SJCRH30 (cell line): ENCODE data around the gene UBAP2L. TPM values are rescaled to one million over a fixed set of nuclear protein-coding genes. Genes with fewer than 3 reads are reported as not detected.
"Not testable (repeated sequence)": the region's sequence is repeated elsewhere in the genome, so short reads cannot be mapped to it uniquely, and the experiment has no call there.

Source experiments
- DNase-seq, 2 experiments: peaks; one replicate each; pipeline ENCODE4 v3.0.0-alpha.2; 2015 to 2020
- H3K27ac ChIP-seq: fragments of 250-450 bp; sonication (Bioruptor Pico); 2 replicates; pipeline ENCODE4 v1.5.1; 2020; ENCODE audit warnings: mild to moderate bottlenecking, moderate library complexity
- H3K27me3 ChIP-seq: fragments of 250-450 bp; sonication (Bioruptor Pico); 2 replicates; pipeline ENCODE4 v1.5.1; 2020; ENCODE audit warnings: mild to moderate bottlenecking, moderate library complexity
- H3K36me3 ChIP-seq: fragments of 250-450 bp; sonication (Bioruptor Pico); 2 replicates; pipeline ENCODE4 v1.5.1; 2020; ENCODE audit warnings: mild to moderate bottlenecking, moderate library complexity
- H3K4me1 ChIP-seq: fragments of 250-450 bp; sonication (Bioruptor Pico); 2 replicates; pipeline ENCODE4 v1.5.1; 2020; ENCODE audit warnings: mild to moderate bottlenecking, moderate library complexity
- H3K4me3 ChIP-seq: fragments of 250-450 bp; sonication (Bioruptor Pico); 2 replicates; pipeline ENCODE4 v1.5.1; 2020; ENCODE audit warnings: mild to moderate bottlenecking, moderate library complexity
- H3K9me3 ChIP-seq: fragments of 250-450 bp; sonication (Bioruptor Pico); replicated peaks from 2 replicates; pipeline ENCODE4 v1.5.1; 2020; ENCODE audit warnings: mild to moderate bottlenecking, moderate library complexity
- total RNA-seq: library from RNA; depleted of rRNA; stranded (reverse); fragments of >200 nt; shearing (Covaris generic); gene quantifications from 2 replicates; pipeline ENCODE4 v1.2.3, GENCODE V29; 2014; rRNA removed

Gene UBAP2L
- total RNA-seq, 1 experiment from 2014 or later, result 129 TPM

DNA sequence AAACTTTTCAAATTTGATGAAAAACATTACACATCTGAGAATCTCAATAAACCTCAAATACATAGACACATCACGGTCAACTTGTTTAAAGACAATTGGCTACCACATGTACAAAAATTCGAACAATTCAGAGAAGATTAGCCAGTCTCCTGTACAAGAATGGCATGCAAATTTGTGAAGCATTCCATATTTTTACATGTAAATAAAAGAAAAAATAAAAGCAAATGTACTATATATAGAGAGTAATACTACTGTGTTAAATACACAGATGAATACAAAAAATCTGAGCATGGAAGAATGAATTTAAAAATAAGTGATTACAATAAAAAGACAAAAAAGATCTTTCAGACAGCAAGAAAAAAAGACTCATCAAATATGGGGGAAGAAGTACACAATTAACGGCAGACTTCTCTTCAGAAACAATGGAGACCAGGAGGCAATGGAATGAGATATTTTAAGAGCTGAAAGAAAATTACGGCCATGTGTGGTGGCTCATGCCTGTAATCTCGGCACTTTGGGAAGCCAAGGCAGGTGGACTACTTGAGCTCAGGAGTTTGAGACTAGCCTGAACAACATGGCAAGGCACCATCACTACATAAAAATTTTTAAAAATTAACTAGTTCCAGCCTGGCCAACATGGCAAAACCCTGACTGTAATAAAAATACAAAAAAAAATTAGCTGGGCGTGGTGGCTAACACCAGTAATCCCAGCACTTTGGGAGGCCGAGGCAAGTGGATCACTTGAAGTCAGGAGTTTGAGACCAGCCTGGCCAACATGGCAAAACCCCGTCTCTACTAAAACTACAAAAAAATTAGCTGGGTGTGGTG, 74.9 kb downstream of the UBAP2L start:
- Histone ChIP-seq H3K27me3 (no peaks in the 10 kb centered on the region), H3K4me3 (no peak overlapping the region), H3K27ac (no peak overlapping the region), H3K36me3 (no peaks in the 10 kb centered on the region), H3K9me3 (peaks cover 5% of the 10 kb centered on the region), H3K4me1 (no peaks in the 10 kb centered on the region)
- DNase-seq, result no peak

DNA sequence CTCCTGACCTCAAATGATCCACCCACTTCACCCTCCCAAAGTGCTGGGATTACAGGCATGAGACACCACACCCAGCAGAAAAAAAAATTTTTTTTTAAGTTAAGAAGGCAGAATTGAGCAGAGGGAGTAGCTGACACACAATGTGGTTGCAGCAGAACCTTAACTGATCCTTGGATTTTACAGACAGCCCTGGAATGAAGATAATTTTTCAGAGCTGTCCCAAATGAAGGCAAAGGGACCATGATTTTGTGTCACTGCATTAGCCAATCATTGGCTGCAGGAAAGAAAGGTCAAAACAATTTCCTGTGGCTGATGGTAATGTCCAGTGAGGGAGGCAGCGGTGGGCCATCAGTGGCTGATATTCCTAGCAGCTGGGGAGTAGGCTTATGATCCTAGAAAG, 80.8 kb downstream of the UBAP2L start:
- Histone ChIP-seq H3K27ac (no peak overlapping the region), H3K36me3 (no peaks in the 10 kb centered on the region), H3K9me3 (no peaks in the 10 kb centered on the region), H3K27me3 (no peaks in the 10 kb centered on the region), H3K4me1 (no peaks in the 10 kb centered on the region), H3K4me3 (no peak overlapping the region)
- DNase-seq, result no peak

DNA sequence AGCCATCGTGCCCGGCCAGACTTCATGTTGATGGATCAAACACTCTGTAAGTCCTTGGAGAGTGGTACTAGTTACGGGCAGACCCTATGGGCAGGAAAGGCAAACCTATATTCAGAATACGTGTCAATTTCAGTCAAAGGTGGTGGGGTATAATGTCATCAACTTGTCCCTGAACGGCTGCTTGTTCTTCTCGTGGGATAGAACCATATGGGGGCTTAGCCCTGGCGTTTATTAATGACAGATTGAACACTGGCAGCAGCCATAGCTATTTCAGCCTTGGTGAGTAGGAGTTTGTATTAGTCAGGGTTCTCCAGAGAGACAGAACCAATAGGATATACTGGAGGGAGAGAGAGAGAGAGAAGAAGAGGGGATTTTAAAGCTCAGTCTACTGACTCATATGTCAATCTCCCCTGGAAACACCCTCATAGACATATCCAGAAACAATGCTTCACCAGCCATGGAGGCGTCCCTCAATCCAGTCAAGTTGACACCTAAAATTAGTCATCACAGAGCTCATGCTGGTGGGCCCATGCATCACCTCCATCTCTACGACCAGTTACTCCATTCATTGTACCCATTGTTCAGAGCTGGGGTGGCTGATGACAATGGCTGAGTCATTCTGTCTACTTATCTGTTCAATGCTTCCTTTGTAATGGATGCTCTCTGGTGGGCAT, 84.0 kb downstream of the UBAP2L start:
- Histone ChIP-seq H3K4me3 (no peak overlapping the region), H3K9me3 (no peaks in the 10 kb centered on the region), H3K36me3 (no peaks in the 10 kb centered on the region), H3K27ac (no peak overlapping the region), H3K27me3 (no peaks in the 10 kb centered on the region), H3K4me1 (no peaks in the 10 kb centered on the region)
- no peak for DNase-seq

DNA sequence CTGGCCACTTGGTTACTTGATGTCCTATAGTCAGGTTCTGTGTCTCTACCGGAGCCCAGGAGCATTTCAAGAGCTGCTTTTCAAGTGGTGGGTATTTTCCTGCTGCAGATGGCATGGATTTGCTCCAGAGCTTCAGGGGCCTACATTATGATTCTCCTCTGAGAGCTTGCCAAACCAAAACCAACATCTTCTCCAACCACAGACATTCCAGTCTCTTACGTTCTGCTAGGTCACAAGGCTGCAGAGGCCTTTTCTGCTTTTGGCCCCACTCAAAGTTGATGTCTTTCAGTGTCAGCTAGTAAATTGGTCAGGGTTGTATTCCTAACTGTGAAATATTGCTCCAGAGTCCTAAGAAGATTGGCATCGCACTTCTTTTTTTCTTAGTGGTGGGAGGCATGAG, 85.4 kb downstream of the UBAP2L start:
- no peak overlapping the region for H3K4me3 ChIP-seq
- DNase-seq, result no peak
- no peak overlapping the region for H3K27ac ChIP-seq
- H3K27me3 ChIP-seq, result no peaks in the 10 kb centered on the region
- H3K4me1 ChIP-seq, result no peaks in the 10 kb centered on the region
- H3K9me3 ChIP-seq, result no peaks in the 10 kb centered on the region
- H3K36me3 ChIP-seq, result no peaks in the 10 kb centered on the region

DNA sequence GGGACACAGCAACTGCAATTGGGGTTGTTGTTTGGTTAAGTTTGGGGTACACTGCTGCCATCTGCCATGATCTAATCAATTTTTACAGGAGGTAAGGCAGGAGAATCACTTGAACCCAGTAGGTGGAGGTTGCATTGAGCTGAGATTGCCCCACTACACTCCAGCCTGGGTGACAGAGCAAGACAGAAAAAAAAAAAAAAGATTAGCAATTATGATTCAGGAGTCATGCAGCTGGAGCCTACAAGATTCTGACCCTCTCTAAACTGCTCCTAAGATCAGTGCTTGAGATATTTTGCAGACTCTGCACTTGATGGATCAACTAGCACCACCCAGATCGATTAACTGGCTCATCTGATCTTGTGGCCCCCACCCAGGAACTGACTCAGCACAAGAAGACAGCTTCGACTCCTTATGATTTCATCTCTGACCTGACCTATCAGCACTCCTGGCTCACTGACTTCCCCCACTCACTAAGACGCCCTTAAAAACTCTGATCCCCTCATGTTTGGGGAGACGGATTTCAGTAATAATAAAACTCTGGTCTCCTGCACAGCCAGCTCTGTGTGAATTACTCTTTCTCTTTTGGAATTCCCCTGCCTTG, 87.0 kb downstream of the UBAP2L start:
- H3K27ac ChIP-seq, H3K4me1 ChIP-seq, H3K36me3 ChIP-seq, H3K27me3 ChIP-seq, DNase-seq, H3K4me3 ChIP-seq, H3K9me3 ChIP-seq: not testable (repeated sequence)

DNA sequence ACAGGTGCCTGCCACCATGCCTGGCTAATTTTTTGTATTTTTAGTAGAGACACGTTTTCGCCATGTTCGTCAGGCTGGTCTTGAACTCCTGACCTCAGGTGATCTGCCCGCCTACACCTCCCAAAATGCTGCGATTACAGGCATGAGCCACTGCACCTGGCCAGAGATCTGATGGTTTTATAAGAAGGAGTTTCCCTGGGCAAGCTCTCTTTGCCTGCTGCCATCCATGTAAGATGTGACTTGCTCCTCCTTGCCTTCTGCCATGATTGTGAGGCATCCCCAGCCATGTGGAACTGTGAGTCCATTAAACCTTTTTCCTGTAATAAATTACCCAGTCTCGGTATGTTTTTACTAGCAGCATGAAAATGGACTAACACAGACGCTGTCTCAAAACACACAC, 88.4 kb downstream of the UBAP2L start:
- H3K4me3 ChIP-seq, H3K36me3 ChIP-seq, H3K4me1 ChIP-seq, H3K9me3 ChIP-seq, DNase-seq, H3K27me3 ChIP-seq, H3K27ac ChIP-seq: not testable (repeated sequence)

DNA sequence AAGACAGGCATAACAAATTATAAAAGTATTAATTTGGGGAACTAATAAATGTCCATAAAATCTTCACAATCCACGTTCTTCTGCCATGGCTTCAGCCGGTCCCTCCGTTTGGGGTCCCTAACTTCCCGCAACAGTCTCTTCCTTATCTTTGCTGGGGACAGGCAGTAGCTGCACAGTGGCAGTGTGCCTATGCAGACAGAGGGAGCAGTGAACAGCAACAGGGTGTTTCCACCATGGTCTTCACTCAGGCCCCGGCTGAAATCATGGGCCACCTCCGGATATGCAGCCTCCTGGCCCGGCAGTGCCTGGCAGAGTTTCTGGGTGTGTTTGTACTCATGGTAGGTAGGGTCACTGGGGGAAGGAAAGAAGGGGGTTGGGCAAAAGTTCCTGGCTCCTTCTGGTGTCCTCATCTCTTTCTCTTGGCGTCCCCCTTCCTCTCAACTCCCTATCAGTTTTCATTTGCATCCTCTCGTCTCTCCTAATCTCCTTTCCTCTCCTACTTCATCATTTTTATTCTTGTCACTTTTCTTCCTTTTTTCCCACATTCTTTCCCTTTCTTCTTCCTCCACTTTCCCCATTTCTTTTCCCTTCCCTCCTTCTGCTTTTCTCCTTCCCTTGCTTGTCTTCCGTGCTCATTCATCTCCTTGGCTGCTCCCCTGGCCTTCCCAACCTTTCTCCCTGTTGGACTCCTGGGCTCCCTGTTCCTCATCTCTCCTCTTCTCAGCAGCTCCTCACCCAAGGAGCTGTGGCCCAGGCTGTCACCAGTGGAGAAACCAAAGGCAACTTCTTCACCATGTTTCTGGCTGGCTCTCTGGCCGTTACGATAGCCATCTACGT, 91.7 kb downstream of the UBAP2L start:
- not testable (repeated sequence) for H3K27me3 ChIP-seq, H3K9me3 ChIP-seq, H3K36me3 ChIP-seq, H3K4me1 ChIP-seq, H3K4me3 ChIP-seq, DNase-seq, H3K27ac ChIP-seq

DNA sequence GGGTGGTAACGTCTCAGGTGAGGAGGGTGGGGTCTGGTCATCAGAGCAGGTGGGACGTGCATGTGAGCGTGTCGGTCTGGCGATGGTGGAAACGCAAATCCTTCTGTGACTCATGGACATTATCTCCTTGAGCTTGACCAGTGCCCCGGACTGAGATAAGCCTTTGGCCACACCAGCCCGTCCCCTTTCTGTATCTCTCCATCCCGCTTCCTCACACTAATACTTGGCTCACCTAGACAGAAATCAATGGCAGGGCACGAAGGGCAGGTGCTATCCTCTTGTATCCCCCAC, 92.3 kb downstream of the UBAP2L start:
- no peak overlapping the region for H3K27ac ChIP-seq
- no peaks in the 10 kb centered on the region for H3K36me3 ChIP-seq
- DNase-seq, result no peak
- H3K27me3 ChIP-seq, result no peaks in the 10 kb centered on the region
- no peaks in the 10 kb centered on the region for H3K4me1 ChIP-seq
- no peaks in the 10 kb centered on the region; the same call in 1 of the 2 replicates for H3K9me3 ChIP-seq
- H3K4me3 ChIP-seq, result no peak overlapping the region

DNA sequence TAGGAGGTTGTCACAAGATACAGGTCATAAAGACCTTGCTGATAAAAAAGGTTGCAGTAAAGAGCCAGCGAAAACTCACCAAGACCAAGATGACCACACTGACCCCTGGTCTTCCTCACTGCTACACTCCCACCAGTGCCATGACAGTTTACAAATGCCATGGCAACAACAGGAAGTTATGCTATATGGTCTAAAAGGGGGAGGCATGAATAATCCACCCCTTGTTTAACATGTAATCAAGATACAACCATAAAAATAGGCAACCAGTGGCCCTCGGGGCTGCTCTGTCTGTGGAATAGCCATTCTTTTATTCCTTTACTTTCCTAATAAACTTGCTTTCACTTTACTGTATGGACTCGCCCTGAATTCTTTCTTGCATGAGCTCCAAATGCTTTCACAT, 93.5 kb downstream of the UBAP2L start:
- not testable (repeated sequence) for H3K27ac ChIP-seq, H3K9me3 ChIP-seq, H3K27me3 ChIP-seq, H3K4me1 ChIP-seq, DNase-seq, H3K4me3 ChIP-seq, H3K36me3 ChIP-seq

DNA sequence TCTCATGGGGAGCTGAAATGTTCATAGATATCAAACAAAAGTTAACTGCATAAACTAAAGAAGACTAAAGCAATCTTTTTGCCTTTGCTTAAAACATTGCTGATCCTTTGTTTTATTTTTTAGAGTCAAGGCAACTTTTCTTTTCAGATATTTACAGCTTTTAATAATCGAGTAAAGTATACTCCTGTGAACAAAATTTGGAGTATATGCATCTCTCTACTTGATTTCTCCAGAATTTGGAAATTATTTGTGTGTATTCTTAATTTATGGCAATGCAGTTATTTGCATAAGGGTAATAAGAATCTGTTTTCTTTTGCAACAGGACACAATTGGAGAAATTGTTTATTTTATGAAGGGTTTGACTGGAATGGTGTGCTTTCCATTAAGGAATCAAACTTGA, 95.9 kb downstream of the UBAP2L start:
- H3K36me3 ChIP-seq, result no peaks in the 10 kb centered on the region
- H3K27me3 ChIP-seq, result no peaks in the 10 kb centered on the region
- no peak overlapping the region for H3K27ac ChIP-seq
- H3K4me3 ChIP-seq, result no peak overlapping the region
- DNase-seq, result no peak
- H3K9me3 ChIP-seq, result no peaks in the 10 kb centered on the region; the same call in 1 of the 2 replicates
- H3K4me1 ChIP-seq, result no peaks in the 10 kb centered on the region

DNA sequence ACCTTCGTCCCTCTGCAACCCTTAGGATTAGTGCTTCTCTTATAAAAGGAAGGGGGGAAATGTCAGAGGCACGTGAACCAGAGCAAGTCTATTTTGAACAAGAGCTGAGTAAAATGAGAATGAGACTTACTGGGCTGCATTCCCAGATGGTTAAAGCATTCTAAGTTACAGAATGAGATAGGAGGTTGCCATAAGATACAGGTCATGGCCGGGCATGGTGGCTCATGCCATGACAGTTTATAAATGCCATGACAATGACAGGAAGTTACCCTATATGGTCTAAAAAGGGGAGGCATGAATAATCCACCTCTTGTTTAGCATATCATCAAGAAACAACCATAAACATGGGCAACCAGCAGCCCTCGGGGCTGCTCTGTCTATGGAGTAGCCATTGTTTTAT, 97.6 kb downstream of the UBAP2L start:
- H3K4me1 ChIP-seq, result no peaks in the 10 kb centered on the region
- no peaks in the 10 kb centered on the region; the same call in 1 of the 2 replicates for H3K9me3 ChIP-seq
- no peak for DNase-seq
- H3K27ac ChIP-seq, result no peak overlapping the region
- H3K27me3 ChIP-seq, result no peaks in the 10 kb centered on the region
- H3K4me3 ChIP-seq, result no peak overlapping the region
- no peaks in the 10 kb centered on the region for H3K36me3 ChIP-seq

Other genes starting within 250 kb of the UBAP2L start
- 96.8 and 97.9 TPM in 2 replicates for gene JTB, start 243.3 kb upstream of the UBAP2L start, total RNA-seq
- gene RAB13, start 234.6 kb upstream of the UBAP2L start, total RNA-seq, result 32.4 and 36.5 TPM in 2 replicates
- 3,620 and 4,036 TPM in 2 replicates for gene RPS27, start 230.2 kb upstream of the UBAP2L start, total RNA-seq
- 0.04 TPM in 1 of 2 replicates, not detected in the other for gene NUP210L, start 65.9 kb upstream of the UBAP2L start, total RNA-seq
- 248 and 262 TPM in 2 replicates for gene TPM3, start 28.9 kb upstream of the UBAP2L start, total RNA-seq
- not detected in 2 replicates for gene CFAP141, start 14.6 kb upstream of the UBAP2L start, total RNA-seq
- 59.6 and 66.5 TPM in 2 replicates for gene HAX1, start 51.7 kb downstream of the UBAP2L start, total RNA-seq
- gene AQP10, start 100.1 kb downstream of the UBAP2L start, total RNA-seq, result not detected in 2 replicates
- 21.2 and 25.7 TPM in 2 replicates for gene ATP8B2, start 104.6 kb downstream of the UBAP2L start, total RNA-seq
- 0.53 and 1.1 TPM in 2 replicates for gene IL6R, start 184.4 kb downstream of the UBAP2L start, total RNA-seq